ENCODE measurements around the gene TSPAN33.
"Not testable (repeated sequence)": the region's sequence is repeated elsewhere in the genome, so short reads cannot be mapped to it uniquely, and the experiment has no call there.

Gene TSPAN33, protein sequence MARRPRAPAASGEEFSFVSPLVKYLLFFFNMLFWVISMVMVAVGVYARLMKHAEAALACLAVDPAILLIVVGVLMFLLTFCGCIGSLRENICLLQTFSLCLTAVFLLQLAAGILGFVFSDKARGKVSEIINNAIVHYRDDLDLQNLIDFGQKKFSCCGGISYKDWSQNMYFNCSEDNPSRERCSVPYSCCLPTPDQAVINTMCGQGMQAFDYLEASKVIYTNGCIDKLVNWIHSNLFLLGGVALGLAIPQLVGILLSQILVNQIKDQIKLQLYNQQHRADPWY

GRCh38 chr7:129144095-129144833 is at the start of gene TSPAN33:
TSS of gene TSPAN33 (plus strand) at chr7:129144707. CDS start at chr7:129144981, 274 bp downstream.
- H3K4me3 ChIP-seq (ENCODE audit: low read depth, low read length), result peak within 1 kb of the TSS; percentile 69

DNA sequence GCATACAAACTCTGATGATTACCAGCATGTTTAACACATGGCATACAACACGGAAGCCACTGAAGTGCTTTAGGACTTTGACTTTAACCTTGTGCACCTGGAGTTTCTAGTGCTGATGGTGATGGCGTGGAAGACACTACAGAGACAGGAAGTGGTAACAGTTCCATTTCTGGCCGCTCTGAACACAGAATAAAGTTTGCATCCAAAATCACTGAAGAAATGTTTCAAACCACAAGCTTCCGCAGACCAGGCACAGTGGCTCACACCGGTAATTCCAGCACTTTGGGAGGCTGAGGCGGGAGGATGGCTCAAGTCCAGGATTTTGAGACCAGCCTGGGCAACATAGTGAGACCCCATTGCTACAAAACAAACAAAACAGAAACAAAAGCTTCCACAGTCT is 49.2 kb upstream of the TSPAN33 start:
- no peak overlapping the region for H3K4me3 ChIP-seq (ENCODE audit: low read depth, low read length)

- no peak overlapping the region for H3K4me3 ChIP-seq (ENCODE audit: low read depth, low read length)
Observed at GRCh38 chr7:129098409-129099084, 46.0 kb upstream of the TSPAN33 start.

GRCh38 chr7:129100827-129101166 is 43.7 kb upstream of the TSPAN33 start:
- H3K4me3 ChIP-seq (ENCODE audit: low read depth, low read length), result no peak overlapping the region

GRCh38 chr7:129101746-129102145 is 42.8 kb upstream of the TSPAN33 start:
- no peak overlapping the region for H3K4me3 ChIP-seq (ENCODE audit: low read depth, low read length)

DNA sequence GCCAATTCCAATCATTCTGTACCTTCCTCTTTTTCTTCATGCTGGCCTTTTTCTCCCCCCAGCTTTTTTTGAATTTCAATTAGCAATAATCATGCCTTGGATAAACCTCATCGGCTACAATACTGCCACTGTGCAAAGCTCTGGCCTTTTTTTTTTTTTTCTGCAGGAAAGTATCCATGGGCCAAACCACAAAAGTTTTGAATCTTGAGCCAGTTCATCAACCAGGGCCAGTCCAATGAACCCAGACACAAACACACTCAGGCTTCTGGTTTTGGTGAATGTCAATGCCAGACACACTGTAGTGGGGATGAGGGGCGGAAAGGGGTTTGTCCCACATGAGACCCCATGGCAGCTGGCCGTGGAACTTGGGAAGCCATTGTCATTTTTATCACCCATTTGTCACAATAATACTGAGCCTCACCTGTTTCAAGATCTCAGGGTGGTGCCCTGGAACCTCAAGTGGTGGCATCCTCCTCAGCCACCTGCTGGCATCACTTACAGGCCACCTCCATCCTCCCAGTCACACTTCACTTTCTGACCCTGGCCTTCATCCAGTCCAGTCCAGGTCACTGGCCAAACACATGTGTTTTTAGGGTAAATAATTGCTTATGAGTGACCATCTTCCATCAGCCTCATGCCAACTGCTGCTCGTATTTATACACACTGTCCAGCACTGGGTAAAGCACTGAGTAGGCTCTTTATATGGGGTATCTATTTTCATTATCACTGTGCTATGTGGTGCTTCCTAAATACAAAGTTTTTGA is 40.8 kb upstream of the TSPAN33 start:
- H3K4me3 ChIP-seq (ENCODE audit: low read depth, low read length), result no peak overlapping the region

GRCh38 chr7:129108581-129108980 is 35.9 kb upstream of the TSPAN33 start:
- no peak overlapping the region for H3K4me3 ChIP-seq (ENCODE audit: low read depth, low read length)

GRCh38 chr7:129110258-129110981 is 34.1 kb upstream of the TSPAN33 start:
- no peak overlapping the region for H3K4me3 ChIP-seq (ENCODE audit: low read depth, low read length)

- no peak overlapping the region for H3K4me3 ChIP-seq (ENCODE audit: low read depth, low read length)
Observed at GRCh38 chr7:129110982-129111376, 33.5 kb upstream of the TSPAN33 start.

- H3K4me3 ChIP-seq (ENCODE audit: low read depth, low read length), result no peak overlapping the region
Observed at GRCh38 chr7:129115676-129116075, 28.8 kb upstream of the TSPAN33 start.

DNA sequence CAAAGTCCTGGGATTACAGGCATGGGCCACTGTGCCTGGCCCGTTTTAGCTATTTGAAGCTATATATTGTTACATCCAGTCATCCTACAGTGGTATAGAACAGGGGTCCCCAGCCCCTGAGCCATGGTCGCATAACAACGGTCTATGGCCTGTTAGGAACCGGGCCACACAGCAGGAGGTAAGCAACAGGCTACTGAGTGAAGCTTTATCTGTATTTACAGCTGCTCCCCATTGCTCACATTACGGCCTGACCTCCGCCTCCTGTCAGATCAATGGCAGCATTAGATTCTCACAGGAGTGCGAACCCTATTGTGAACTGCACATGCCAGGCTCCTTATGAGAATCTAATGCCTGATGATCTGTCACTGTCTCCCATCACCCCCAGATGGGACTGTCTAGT is 26.3 kb upstream of the TSPAN33 start:
- H3K4me3 ChIP-seq (ENCODE audit: low read depth, low read length), result no peak overlapping the region

- no peak overlapping the region for H3K4me3 ChIP-seq (ENCODE audit: low read depth, low read length)
Observed at GRCh38 chr7:129118976-129119375, 25.5 kb upstream of the TSPAN33 start.

DNA sequence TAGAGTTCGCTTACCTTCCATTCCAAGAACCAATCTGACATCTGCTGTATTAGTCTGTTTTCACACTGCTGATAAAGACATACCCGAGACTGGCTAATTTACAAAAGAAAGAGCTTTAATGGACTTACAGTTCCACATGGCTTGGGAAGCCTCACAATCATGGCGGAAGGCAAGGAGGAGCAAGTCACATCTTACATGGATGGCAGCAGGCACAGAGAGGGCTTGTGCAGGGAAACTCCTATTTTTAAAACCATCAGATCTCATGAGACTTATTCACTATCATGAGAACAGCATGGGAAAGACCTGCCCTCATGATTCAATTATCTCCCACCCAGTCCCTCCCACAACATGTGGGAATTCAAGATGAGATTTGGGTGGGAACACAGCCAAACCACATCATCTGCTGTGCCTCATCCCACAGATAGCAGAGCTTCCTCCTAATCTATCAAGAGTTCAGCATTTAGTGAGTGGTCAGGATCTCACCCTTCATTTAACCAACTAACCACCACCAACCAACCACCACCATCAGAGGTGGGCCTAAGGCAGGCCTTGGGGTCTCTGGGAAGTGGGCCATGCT is 22.9 kb upstream of the TSPAN33 start:
- not testable (repeated sequence) for H3K4me3 ChIP-seq (ENCODE audit: low read depth, low read length)

GRCh38 chr7:129122078-129122750 is 22.3 kb upstream of the TSPAN33 start:
- H3K4me3 ChIP-seq (ENCODE audit: low read depth, low read length), result no peak overlapping the region

DNA sequence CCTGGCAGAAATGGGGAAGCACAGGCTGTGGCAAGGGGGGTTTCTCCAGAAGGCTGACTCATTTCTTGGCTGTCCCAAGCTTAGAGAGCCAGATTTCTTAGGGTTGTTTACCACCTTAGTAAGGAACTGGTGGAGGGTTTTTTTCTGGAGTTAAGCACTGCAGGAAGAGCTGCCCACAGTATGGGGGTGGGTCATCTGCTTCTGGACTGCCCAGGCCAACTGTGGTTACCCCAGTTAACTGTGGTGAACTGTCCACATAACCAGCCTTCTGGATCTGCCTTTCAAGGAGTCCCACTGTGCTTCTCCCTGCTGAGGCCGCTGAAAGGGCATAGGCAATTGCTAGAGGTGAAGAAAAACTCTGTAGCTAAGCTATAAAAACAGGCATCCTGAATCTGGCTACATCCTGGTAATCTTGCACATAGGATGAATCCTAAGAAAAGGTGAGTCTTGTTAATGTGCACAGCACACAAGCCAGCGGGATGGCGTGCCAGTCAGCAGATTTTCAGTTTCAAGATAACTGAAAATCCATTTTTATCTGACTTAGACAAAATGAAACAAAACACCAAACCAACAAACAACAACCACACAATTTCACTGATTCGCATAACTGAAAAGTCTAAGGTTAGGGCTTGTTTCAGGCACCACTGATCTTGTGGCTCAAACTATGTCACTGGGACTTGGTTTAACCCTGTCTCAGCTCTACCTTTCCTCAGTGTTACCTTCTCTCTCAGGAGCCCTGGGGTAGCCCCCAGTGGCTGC is 21.6 kb upstream of the TSPAN33 start:
- no peak overlapping the region for H3K4me3 ChIP-seq (ENCODE audit: low read depth, low read length)

GRCh38 chr7:129123510-129123857 is 21.0 kb upstream of the TSPAN33 start:
- no peak overlapping the region for H3K4me3 ChIP-seq (ENCODE audit: low read depth, low read length)

DNA sequence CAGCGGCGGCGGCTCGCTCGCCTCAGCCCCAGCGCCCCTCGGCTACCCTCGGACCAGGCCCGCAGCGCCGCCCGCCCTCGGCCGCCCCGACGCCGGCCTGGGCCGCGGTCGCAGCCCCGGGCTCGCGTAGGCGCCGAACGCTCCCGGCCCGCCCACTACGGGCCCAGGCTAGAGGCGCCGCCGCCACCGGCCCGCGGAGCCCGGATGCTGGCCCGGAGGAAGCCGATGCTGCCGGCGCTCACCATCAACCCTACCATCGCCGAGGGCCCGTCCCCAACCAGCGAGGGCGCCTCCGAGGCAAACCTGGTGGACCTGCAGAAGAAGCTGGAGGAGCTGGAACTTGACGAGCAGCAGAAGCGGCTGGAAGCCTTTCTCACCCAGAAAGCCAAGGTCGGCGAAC is 18.2 kb upstream of the TSPAN33 start:
- H3K4me3 ChIP-seq (ENCODE audit: low read depth, low read length), result no peak overlapping the region

- H3K4me3 ChIP-seq (ENCODE audit: low read depth, low read length), result no peak overlapping the region
Observed at GRCh38 chr7:129127154-129127553, 17.4 kb upstream of the TSPAN33 start.

- H3K4me3 ChIP-seq (ENCODE audit: low read depth, low read length), result no peak overlapping the region
Observed at GRCh38 chr7:129127601-129128000, 16.9 kb upstream of the TSPAN33 start.
